Measurements from ENCODE around the gene SENP7.

- TF ChIP-seq CTCF (IDR thresholded peaks at IDR 0.05) (no peak), POLR2A (IDR thresholded peaks at IDR 0.05) (no peak)
Observed at GRCh38 chr3:101509811-101510210, 3.2 kb downstream of the SENP7 start.

All from Peyer's patch (tissue), 4 donors.